Measurements from ENCODE around the gene LITAF. TPM values are rescaled to one million over a fixed set of nuclear protein-coding genes. Genes with fewer than 3 reads are reported as not detected.
A peak's percentile ranks its signal among the peaks of the same experiment; 100 is the strongest.

Gene LITAF
- polyA plus RNA-seq, 2 of the 4 experiments (the other 2 are of a cell fraction): 197 to 227 TPM

DNA sequence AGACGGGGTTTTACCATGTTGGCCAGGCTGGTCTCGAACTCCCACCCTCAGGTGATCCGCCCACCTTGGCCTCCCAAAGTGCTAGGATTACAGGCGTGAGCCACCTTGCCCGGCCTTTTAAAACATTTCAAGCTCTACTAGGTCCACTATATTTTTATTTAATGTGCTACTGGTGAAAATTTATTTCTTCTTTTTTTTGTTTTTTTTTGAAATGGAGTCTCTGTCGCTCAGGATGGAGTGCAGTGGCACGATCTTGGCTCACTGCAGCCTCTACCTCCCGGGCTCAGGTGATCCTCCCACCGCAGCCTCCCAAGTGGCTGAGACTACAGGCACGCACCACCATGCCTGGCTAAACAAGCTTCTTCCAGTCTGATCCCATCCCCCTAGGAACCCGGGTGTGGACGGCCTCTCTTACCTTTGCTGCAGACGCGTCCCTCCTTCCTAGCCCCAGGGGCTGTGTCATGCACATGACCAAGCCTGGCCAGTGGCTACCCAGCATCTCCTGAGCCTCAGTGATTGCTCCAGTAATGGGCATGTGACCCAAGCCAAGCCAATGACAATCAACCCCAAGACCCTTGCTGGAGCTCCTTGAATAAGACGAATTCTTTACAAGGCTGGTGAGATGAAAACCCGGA is 40.1 kb upstream of the LITAF start:
- FAIRE-seq (no peak), DNase-seq (ENCODE audit: low read depth in 1 of 2, low spot score in 1 of 2) (no peak), ATAC-seq (no peak)
- Histone ChIP-seq H3K27ac (peak overlapping the region; percentile 51 to 79; a peak in 4 of 6 replicates), H3K4me3 (no peak overlapping the region), H3K4me2 (no peak overlapping the region; the same call in 2 of the 3 replicates), H3K9me3 (no peaks in the 10 kb centered on the region), H3K4me1 (peaks cover 20% of the 10 kb centered on the region)
- POLR2A ChIA-PET: interaction anchor here (1.4 kb wide), 1 partner anchor 13 kb away, joined by 4 read pairs; no protein-coding TSS in a partner anchor
- CTCF ChIA-PET: interaction anchor here (0.8 to 1.6 kb wide), 5 partner anchors 10 to 663 kb away, joined by 3 to 4 read pairs (median 3); no protein-coding TSS in a partner anchor
- TF ChIP-seq HOXB5 (CRISPR knock-in tag; IDR thresholded peaks at IDR 0.05): no peak
- TF ChIP-seq, protein P1, sequence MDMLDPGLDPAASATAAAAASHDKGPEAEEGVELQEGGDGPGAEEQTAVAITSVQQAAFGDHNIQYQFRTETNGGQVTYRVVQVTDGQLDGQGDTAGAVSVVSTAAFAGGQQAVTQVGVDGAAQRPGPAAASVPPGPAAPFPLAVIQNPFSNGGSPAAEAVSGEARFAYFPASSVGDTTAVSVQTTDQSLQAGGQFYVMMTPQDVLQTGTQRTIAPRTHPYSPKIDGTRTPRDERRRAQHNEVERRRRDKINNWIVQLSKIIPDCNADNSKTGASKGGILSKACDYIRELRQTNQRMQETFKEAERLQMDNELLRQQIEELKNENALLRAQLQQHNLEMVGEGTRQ (IDR thresholded peaks at IDR 0.05): peak; percentile 26; the same call in 1 of the 2 replicates
- 93% methylated on average over 16 of the region's 16 CpGs for WGBS (ENCODE audit: missing lambda C conversion rate)

DNA sequence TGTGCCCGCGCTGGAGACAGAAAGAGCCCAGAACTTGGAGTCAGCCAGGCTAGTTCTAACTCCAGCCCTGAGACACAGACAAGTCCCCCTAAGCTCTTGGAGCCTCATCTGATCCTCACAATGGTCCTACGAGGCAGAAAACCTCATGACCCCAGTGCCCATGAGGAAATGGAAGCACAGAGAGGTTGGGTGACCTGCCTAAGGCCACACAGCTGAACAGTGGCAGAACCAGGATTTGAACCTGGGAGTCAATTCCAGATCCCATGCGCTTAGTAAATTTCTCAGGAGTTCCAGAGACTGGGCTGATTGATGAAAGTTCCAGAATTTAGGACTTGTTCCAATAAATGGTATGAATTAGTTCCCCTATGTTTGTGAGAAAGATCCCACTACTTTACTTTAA is 39.0 kb upstream of the LITAF start:
- CTCF ChIA-PET: interaction anchor here (1.0 kb wide), 1 partner anchor 230 kb away, joined by 3 read pairs; no protein-coding TSS in a partner anchor
- WGBS (ENCODE audit: missing lambda C conversion rate): 94% methylated on average over 3 of the region's 4 CpGs
- H3K4me2 ChIP-seq: no peak overlapping the region
- no peak overlapping the region for H3K4me3 ChIP-seq
- DNase-seq (ENCODE audit: low read depth in 1 of 2, low spot score in 1 of 2) (no peak), ATAC-seq (no peak), FAIRE-seq (no peak)
- peaks cover 23% of the 10 kb centered on the region for H3K4me1 ChIP-seq
- POLR2A ChIA-PET: interaction anchor here (1.4 kb wide), 1 partner anchor 14 kb away, joined by 4 read pairs; no protein-coding TSS in a partner anchor
- no peaks in the 10 kb centered on the region for H3K9me3 ChIP-seq
- TF ChIP-seq, protein P2, sequence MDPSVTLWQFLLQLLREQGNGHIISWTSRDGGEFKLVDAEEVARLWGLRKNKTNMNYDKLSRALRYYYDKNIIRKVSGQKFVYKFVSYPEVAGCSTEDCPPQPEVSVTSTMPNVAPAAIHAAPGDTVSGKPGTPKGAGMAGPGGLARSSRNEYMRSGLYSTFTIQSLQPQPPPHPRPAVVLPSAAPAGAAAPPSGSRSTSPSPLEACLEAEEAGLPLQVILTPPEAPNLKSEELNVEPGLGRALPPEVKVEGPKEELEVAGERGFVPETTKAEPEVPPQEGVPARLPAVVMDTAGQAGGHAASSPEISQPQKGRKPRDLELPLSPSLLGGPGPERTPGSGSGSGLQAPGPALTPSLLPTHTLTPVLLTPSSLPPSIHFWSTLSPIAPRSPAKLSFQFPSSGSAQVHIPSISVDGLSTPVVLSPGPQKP (IDR thresholded peaks at IDR 0.05; ENCODE audit: low read depth, low read length): no peak
- TF ChIP-seq ZFP36 (IDR thresholded peaks at IDR 0.05; ENCODE audit: borderline replicate concordance, partially characterized antibody): peak; percentile 68
- H3K27ac ChIP-seq: peak overlapping the region in 1 of 2 experiments; percentile 79; a peak in 2 of 6 replicates

DNA sequence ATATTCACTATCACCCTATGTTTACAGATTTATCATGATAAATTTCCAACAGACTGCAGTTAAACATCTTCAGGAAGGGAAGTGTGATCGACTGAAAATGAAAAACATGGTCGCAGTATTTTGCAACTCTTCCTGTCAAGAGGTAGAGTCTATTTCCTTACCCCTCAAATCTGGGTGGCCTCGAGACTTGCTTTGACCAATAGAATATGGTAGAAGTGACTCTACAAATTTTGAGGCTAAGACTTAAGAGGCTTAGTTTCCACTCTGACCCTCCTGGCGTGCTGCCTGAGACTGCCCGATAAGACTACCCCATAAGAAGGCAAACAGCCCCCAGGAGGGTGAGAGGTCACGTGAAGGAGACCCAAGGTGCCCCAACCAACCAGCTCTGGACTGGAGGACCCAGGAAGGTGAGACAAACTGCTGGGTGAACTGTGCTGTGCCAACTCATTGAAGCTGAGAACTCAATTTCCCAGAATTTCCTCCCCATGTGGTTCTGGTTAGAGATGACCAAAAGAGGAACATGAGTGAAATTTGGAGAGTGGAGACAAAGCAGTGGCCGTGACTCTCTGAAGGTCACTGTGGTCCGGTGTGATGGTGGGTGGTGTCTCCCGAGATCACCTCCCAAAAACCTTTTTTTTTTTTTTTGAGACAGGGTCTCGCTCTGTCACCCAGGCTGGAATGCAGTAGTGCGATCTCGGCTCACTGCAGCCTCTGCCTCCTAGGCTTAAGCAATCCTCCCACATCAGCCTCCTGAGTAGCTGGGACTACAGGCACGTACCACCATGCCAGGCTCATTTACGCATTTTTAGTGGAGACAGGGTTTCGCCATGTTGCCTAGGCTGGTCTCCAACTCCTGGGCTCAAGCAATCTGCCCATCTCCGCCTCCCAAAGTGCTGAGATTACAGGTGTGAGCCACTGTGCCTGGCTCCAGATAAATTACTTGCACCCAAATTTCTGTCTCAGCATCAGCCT is 38.2 kb upstream of the LITAF start:
- FAIRE-seq (no peak), ATAC-seq (no peak), DNase-seq (ENCODE audit: low read depth in 1 of 2, low spot score in 1 of 2) (no peak)
- H3K27ac ChIP-seq: peak overlapping the region in 1 of 2 experiments; percentile 79; a peak in 2 of 6 replicates
- H3K4me3 ChIP-seq: no peak overlapping the region
- peaks cover 23% of the 10 kb centered on the region for H3K4me1 ChIP-seq
- 92% methylated on average over 16 of the region's 16 CpGs for WGBS (ENCODE audit: missing lambda C conversion rate)
- H3K9me3 ChIP-seq: no peaks in the 10 kb centered on the region
- CTCF ChIA-PET: interaction anchor here (0.6 to 1.0 kb wide), 3 partner anchors 59 to 260 kb away, joined by 3 to 5 read pairs (median 3); no protein-coding TSS in a partner anchor
- POLR2A ChIA-PET: no interaction called here
- TF ChIP-seq SMC3 (IDR thresholded peaks at IDR 0.05): no peak
- TF ChIP-seq, protein P1 (IDR thresholded peaks at IDR 0.05): no peak
- TF ChIP-seq, protein P3, sequence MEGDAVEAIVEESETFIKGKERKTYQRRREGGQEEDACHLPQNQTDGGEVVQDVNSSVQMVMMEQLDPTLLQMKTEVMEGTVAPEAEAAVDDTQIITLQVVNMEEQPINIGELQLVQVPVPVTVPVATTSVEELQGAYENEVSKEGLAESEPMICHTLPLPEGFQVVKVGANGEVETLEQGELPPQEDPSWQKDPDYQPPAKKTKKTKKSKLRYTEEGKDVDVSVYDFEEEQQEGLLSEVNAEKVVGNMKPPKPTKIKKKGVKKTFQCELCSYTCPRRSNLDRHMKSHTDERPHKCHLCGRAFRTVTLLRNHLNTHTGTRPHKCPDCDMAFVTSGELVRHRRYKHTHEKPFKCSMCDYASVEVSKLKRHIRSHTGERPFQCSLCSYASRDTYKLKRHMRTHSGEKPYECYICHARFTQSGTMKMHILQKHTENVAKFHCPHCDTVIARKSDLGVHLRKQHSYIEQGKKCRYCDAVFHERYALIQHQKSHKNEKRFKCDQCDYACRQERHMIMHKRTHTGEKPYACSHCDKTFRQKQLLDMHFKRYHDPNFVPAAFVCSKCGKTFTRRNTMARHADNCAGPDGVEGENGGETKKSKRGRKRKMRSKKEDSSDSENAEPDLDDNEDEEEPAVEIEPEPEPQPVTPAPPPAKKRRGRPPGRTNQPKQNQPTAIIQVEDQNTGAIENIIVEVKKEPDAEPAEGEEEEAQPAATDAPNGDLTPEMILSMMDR (IDR thresholded peaks at IDR 0.05): no peak
- TF ChIP-seq, protein P4, sequence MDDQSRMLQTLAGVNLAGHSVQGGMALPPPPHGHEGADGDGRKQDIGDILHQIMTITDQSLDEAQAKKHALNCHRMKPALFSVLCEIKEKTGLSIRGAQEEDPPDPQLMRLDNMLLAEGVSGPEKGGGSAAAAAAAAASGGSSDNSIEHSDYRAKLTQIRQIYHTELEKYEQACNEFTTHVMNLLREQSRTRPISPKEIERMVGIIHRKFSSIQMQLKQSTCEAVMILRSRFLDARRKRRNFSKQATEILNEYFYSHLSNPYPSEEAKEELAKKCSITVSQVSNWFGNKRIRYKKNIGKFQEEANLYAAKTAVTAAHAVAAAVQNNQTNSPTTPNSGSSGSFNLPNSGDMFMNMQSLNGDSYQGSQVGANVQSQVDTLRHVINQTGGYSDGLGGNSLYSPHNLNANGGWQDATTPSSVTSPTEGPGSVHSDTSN (IDR thresholded peaks at IDR 0.05): no peak
- no peak for TF ChIP-seq TFCP2L1 (CRISPR knock-in tag; IDR thresholded peaks at IDR 0.05)
- no peak for TF ChIP-seq ZC3H11A (IDR thresholded peaks at IDR 0.05)
- no peak for TF ChIP-seq RCOR1 (IDR thresholded peaks at IDR 0.05; ENCODE audit: low read depth, low read length)
- no peak overlapping the region for H3K4me2 ChIP-seq

All from A549 (cell line).